Aorta (tissue), 5 donors: ENCODE measurements around the gene NECAB2. TPM values are rescaled to one million over a fixed set of nuclear protein-coding genes. Genes with fewer than 3 reads are reported as not detected.
"Not testable (repeated sequence)": the region's sequence is repeated elsewhere in the genome, so short reads cannot be mapped to it uniquely, and the experiment has no call there.

Experiments
- ATAC-seq: fragments of 200-7000 bp; cut with Tn5 transposase; one replicate; pipeline ENCODE4 v1.9.1; 2022; ENCODE audit warnings: moderate library complexity; ENCODE audit not compliant: low FRiP score
- DNase-seq, 2 donors: peaks; one replicate each; pipeline ENCODE4 v3.0.0-alpha.2; 2020
- H3K27ac ChIP-seq, 2 donors: one replicate each; pipeline ENCODE4 v1.5.1; 2013; ENCODE audit warnings: low read length in 2 of 2, mild to moderate bottlenecking in 2 of 2, moderate library complexity in 2 of 2, control low read depth in 1 of 2, inconsistent platforms in 1 of 2, low read depth in 1 of 2
- H3K27me3 ChIP-seq, 2 donors: one replicate each; pipeline ENCODE4 v1.6.1; 2013; ENCODE audit warnings: control low read depth in 1 of 2, low read length in 1 of 2, mild to moderate bottlenecking in 1 of 2, moderate library complexity in 1 of 2; ENCODE audit not compliant: insufficient read depth in 2 of 2, control insufficient read depth in 1 of 2
- H3K36me3 ChIP-seq, 2 donors: one replicate each; pipeline ENCODE4 v1.6.1; 2013; ENCODE audit warnings: control low read depth in 1 of 2, low read length in 1 of 2, mild to moderate bottlenecking in 1 of 2; ENCODE audit not compliant: insufficient read depth in 2 of 2, control insufficient read depth in 1 of 2
- H3K4me1 ChIP-seq, 2 donors: one replicate each; pipeline ENCODE4 v1.6.1; 2013; ENCODE audit warnings: low read length in 2 of 2, control low read depth in 1 of 2, mild to moderate bottlenecking in 1 of 2, moderate library complexity in 1 of 2; ENCODE audit not compliant: insufficient read depth in 2 of 2, control insufficient read depth in 1 of 2
- H3K4me3 ChIP-seq, 2 donors: one replicate each; pipeline ENCODE4 v1.5.1; 2013; ENCODE audit warnings: low read length in 2 of 2, control low read depth in 1 of 2, mild to moderate bottlenecking in 1 of 2
- H3K9me3 ChIP-seq: one replicate; pipeline ENCODE4 v1.6.1; 2013; ENCODE audit warnings: mild to moderate bottlenecking, low read length; ENCODE audit not compliant: control insufficient read depth
- WGBS, 2 donors: extraction: QIAGEN DNeasy Blood & Tissue Kit; methylation state at CpG; one replicate each; pipeline ENCODE4 v1.1.7; 2013; 5-methylcytosine and 5-hydroxymethylcytosine counted together
- intact Hi-C, 2 donors: fragments of 100-400 bp; cut with DNase I; formaldehyde crosslinking; loops; one replicate each; pipeline versions ENCODE4 v1.14.2 to v1.15.0; 2022
- polyA plus RNA-seq, 2 donors: library from polyadenylated mRNA; stranded (reverse); fragments of 200-250 nt; gene quantifications; one replicate each; pipeline ENCODE4 v1.2.3, GENCODE V29; 2013
- total RNA-seq, 2 donors: library from RNA; stranded (reverse); fragmentation: NEBNext Ultra II Directional; extraction: Animal tissue kit (Norgen Biotek cat#: 25700); gene quantifications; one replicate each; pipeline ENCODE4 v1.2.1, GENCODE V29; 2021
- donor health status: healthy with polysubstance abuse.
- donor health status: Bipolar disorder and iron deficiency.
- donor health status: DM: no; HTN: no; CAD: no.
- donor health status: DM: no; HTN: no; CAD: no.
- donor health status: DM: yes; HTN: yes; CAD: no.

NECAB2 gene
- total and polyA plus RNA-seq, 4 donors = 0.23 to 0.75 TPM; not detected in 2

GRCh38 chr16:83941546-83941945 lies 26.5 kb upstream of the NECAB2 start:
- DNase-seq, H3K27me3 ChIP-seq, H3K27ac ChIP-seq, intact Hi-C loops, H3K36me3 ChIP-seq, H3K9me3 ChIP-seq, ATAC-seq, H3K4me3 ChIP-seq, H3K4me1 ChIP-seq: not testable (repeated sequence)
- WGBS, 2 donors = 95 to 98% methylated on average over 9 of the region's 9 CpGs

- no peaks in the 10 kb centered on the region for H3K36me3 ChIP-seq
- 90 to 96% methylated on average over 14 of the region's 14 CpGs for WGBS, 2 donors
- no peaks in the 10 kb centered on the region for H3K4me1 ChIP-seq
- no peak overlapping the region for H3K27ac ChIP-seq
- no peaks in the 10 kb centered on the region for H3K9me3 ChIP-seq
- H3K4me3 ChIP-seq = no peak overlapping the region
- ATAC-seq = no peak
- H3K27me3 ChIP-seq = no peaks in the 10 kb centered on the region
- peak in 1 of 2 donors; percentile 61 for DNase-seq
- intact Hi-C loops = no loop called here
Observed at GRCh38 chr16:83942074-83942473, 26.0 kb upstream of the NECAB2 start.

GRCh38 chr16:83942815-83943515 lies 25.1 kb upstream of the NECAB2 start:
- no peak for ATAC-seq
- 64 to 70% methylated on average over 11 of the region's 11 CpGs for WGBS, 2 donors

GRCh38 chr16:83943516-83944050 lies 24.5 kb upstream of the NECAB2 start:
- intact Hi-C loops = no loop called here

More at GRCh38 chr16:83942815-83943515, 25.1 kb upstream of the NECAB2 start:
- no peak overlapping the region for H3K4me3 ChIP-seq
- H3K4me1 ChIP-seq = no peaks in the 10 kb centered on the region
- H3K27me3 ChIP-seq = no peaks in the 10 kb centered on the region
- intact Hi-C loops = no loop called here
- H3K9me3 ChIP-seq = no peaks in the 10 kb centered on the region
- H3K36me3 ChIP-seq = no peaks in the 10 kb centered on the region
- peak in 1 of 2 donors; percentile 73 for DNase-seq
- H3K27ac ChIP-seq = no peak overlapping the region

GRCh38 chr16:83945587-83945986 lies 22.5 kb upstream of the NECAB2 start:
- no peak overlapping the region for H3K4me3 ChIP-seq
- H3K36me3 ChIP-seq = no peaks in the 10 kb centered on the region
- 89 to 95% methylated on average over 10 of the region's 10 CpGs for WGBS, 2 donors
- H3K9me3 ChIP-seq = no peaks in the 10 kb centered on the region
- H3K4me1 ChIP-seq = no peaks in the 10 kb centered on the region
- no peak for ATAC-seq
- DNase-seq = no peak
- H3K27me3 ChIP-seq = no peaks in the 10 kb centered on the region
- intact Hi-C loops = no loop called here
- H3K27ac ChIP-seq = no peak overlapping the region

More at GRCh38 chr16:83943516-83944050, 24.5 kb upstream of the NECAB2 start:
- no peaks in the 10 kb centered on the region for H3K36me3 ChIP-seq
- no peak for DNase-seq
- H3K27ac ChIP-seq = no peak overlapping the region
- H3K9me3 ChIP-seq = no peaks in the 10 kb centered on the region
- WGBS, 2 donors = 89 to 93% methylated on average over 10 of the region's 10 CpGs
- ATAC-seq = no peak
- H3K4me1 ChIP-seq = no peaks in the 10 kb centered on the region
- no peak overlapping the region for H3K4me3 ChIP-seq
- H3K27me3 ChIP-seq = no peaks in the 10 kb centered on the region

DNA sequence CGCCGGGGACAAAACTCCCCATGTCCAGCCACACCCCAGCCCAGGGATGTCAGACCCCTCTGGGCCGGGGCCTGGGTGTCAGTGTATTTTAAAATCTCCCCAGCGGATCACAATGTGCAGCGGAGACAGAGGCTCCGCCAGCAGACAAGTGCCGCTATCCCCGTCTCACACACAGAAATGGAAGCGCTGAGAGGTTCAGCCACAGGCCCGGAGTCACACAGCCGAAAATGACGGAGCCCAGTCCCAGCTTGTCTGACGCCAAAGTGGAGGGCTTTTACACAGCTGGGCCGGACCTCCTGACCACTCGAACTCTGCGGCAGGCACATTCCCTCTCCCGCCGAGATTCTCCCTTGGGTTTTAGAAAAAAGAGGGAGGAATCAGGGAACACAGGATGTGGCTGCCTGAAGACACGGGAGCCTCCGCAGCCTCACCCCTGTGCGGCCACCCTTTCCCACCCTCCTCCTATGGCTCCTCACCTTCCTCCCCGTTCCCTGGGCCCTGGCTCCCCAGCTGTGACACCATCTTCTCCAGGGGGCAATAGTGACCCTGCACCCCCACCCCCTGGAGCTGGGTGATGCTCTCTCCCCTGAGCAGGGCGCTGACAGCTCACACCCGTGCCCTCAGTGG lies 21.8 kb upstream of the NECAB2 start:
- Histone ChIP-seq H3K9me3 (no peaks in the 10 kb centered on the region), H3K27me3 (no peaks in the 10 kb centered on the region), H3K36me3 (no peaks in the 10 kb centered on the region), H3K4me1 (no peaks in the 10 kb centered on the region), H3K27ac (no peak overlapping the region), H3K4me3 (no peak overlapping the region)
- no peak for DNase-seq
- ATAC-seq = no peak
- intact Hi-C loops = no loop called here
- WGBS, 2 donors = 85 to 89% methylated on average over 24 of the region's 24 CpGs

- no peaks in the 10 kb centered on the region for H3K4me1 ChIP-seq
- H3K36me3 ChIP-seq = no peaks in the 10 kb centered on the region
- ATAC-seq (no peak), DNase-seq (no peak)
- intact Hi-C loops = no loop called here
- H3K27me3 ChIP-seq = no peaks in the 10 kb centered on the region
- no peaks in the 10 kb centered on the region for H3K9me3 ChIP-seq
- no peak overlapping the region for H3K27ac ChIP-seq
- H3K4me3 ChIP-seq = no peak overlapping the region
- 89 to 95% methylated on average over 21 of the region's 21 CpGs for WGBS, 2 donors
Observed at GRCh38 chr16:83946781-83947566, 21.1 kb upstream of the NECAB2 start.

GRCh38 chr16:83947642-83948234 lies 20.3 kb upstream of the NECAB2 start:
- H3K27me3 ChIP-seq = no peaks in the 10 kb centered on the region
- 87 to 91% methylated on average over 14 of the region's 14 CpGs for WGBS, 2 donors
- DNase-seq = no peak
- ATAC-seq = no peak
- no peaks in the 10 kb centered on the region for H3K4me1 ChIP-seq
- no peak overlapping the region for H3K4me3 ChIP-seq
- no peaks in the 10 kb centered on the region for H3K9me3 ChIP-seq
- H3K27ac ChIP-seq = no peak overlapping the region
- H3K36me3 ChIP-seq = no peaks in the 10 kb centered on the region
- intact Hi-C loops = no loop called here
